GM12892 (cell line): Measurements from ENCODE around the gene RAB27B.

ENCODE experiments used
- DNase-seq: peaks from one replicate; pipeline ENCODE4 v3.0.0; 2011; ENCODE audit not compliant: insufficient read length
- FAIRE-seq: peaks from 2 replicates; lab custom pipeline; 2011; peaks lifted over from hg19 to GRCh38; lab: Jason Lieb, UNC
- POLR2A ChIP-seq: IDR thresholded peaks from 2 replicates; pipeline ENCODE4 v1.6.1; 2011; ENCODE audit warnings: low read depth, low read length, control low read depth
- POLR2AphosphoS5 ChIP-seq: IDR thresholded peaks from 2 replicates; pipeline ENCODE4 v1.6.1; 2011; ENCODE audit warnings: low read depth, low read length, control low read depth
- TAF1 ChIP-seq: IDR thresholded peaks from 2 replicates; pipeline ENCODE4 v1.6.1; 2011; ENCODE audit warnings: low read depth, mild to moderate bottlenecking, control low read depth, low read length, borderline replicate concordance

Gene RAB27B

DNA sequence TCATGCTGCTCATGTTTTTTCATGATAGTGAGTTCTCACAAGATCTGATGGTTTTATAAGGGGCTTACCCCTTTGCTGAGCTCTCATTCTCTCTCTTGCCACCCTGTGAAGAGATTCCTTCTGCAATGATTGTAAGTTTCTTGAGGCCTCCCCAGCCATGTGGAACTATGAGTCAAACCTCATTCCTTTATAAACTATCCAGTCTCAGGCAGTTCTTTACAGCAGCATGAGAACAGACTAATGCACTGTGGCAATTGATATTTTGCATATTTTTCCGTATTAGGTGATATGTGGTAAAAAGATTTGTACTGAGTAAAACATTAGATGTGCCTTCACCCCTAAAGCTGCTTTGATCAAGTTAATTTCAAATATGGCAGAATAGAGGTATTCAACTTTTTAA, 48.8 kb downstream of the RAB27B start:
- FAIRE-seq (no peak), DNase-seq (no peak)
- TF ChIP-seq POLR2AphosphoS5, result no peak
- no peak for TF ChIP-seq TAF1
- TF ChIP-seq POLR2A, result no peak

DNA sequence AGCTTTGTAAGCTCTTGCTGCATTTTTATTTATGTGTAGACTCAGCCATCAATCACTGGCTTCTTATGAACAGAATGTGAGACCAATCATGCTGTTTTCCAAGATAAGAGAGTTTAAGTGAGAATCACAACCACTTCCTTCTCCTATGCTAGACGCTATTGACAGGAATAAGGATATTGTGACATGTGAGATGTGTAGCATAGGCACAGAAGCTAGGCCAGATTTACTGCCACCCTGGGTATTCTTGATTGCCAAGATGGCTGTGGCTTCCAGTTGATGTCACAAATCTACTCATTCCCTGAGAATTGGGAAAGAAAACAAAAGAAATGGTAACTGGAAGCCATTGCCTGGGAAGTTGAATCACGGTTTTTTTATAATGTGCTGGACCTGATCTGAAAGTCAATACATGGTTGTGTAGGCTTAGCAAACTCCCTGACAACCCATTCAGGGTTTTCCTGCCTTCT, 49.9 kb downstream of the RAB27B start:
- FAIRE-seq (no peak), DNase-seq (no peak)
- TF ChIP-seq POLR2A (no peak), POLR2AphosphoS5 (no peak), TAF1 (no peak)

DNA sequence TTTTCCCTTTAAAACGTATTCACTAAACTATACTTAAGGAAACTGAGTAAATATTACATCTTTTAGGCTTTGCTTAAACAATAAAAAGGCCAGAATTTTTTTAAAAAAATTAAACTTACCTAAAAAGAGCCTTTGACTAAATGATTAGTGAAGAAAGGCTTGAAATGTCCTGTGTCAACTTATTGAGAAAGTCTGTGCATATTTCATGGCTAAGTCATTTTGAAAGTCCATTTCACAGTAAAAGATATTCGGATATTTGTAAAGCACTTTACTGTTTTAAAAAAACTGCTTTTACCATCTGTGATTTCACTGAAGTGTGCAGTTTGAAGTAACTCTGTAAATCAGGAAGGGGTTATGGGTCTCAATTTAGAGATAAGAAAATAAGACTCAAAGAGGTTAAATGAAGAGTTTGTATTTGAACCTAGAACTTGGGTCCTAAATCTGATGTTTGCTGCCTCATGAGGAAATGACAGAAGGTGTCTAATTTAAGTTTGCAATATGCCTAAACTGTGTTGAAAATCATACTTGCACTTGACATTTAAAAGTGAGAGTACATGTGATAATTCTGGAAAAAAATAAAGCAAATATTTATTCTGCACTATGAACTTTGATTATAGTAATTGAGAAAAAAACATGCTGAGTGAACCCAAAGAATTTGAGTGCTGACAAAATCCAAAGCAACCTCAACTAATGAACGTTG, 50.5 kb downstream of the RAB27B start:
- no peak for TF ChIP-seq POLR2A
- TF ChIP-seq TAF1, result no peak
- no peak for TF ChIP-seq POLR2AphosphoS5
- DNase-seq (no peak), FAIRE-seq (no peak)

DNA sequence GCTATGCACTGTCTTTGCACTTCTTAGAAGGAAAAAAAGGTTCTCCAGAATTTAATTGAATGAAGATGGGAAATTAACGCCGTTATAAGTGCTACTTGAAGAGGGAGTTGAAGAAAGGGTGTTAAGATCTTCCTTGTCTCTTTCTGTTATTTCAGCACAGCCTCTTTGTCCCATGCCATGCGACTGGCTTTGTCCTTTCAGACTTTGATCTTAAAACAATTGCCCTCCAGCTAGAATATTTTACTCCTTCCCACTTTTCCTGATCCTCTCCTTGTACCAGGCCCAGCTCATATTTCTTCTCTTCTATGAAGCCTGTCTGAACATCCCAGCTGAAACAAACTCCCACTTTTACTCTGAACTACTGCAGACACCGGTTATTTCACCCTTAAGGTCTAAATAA, 51.4 kb downstream of the RAB27B start:
- TF ChIP-seq TAF1, result no peak
- no peak for TF ChIP-seq POLR2A
- DNase-seq, result no peak
- FAIRE-seq, result no peak

DNA sequence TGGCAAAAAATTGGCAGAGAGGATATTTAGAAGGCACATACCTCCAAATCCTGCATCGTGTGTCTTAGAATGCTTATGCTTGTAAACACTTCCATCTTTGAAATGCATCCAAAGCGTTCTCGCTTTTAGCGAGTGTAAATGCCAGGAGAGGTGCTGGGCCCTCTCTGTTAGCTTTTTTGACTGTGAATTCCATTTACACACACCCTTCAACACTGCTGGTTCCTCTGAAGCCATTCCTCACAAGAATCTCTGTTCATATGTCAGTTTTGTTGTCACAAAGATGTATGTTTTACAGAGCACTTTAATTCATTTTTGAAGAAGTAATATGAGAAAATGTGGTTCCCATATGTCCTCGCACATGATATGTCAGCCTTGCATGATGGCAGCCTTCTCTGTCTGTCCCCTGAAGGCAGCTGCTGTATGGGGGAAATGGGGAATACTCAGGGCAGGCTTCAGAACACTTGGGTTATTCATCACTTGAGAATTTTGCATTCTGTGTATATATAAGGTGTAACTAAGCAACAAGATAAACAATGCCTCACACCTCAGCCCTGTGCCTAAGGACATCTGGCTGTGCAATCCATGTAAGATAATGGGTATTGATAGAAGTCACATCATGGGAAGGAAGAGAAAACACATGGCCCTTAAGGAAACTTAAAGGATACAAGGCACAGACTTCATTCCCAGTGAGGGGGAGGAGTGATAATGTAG, 52.3 kb downstream of the RAB27B start:
- no peak for TF ChIP-seq TAF1
- no peak for TF ChIP-seq POLR2A
- no peak for TF ChIP-seq POLR2AphosphoS5
- no peak for DNase-seq
- FAIRE-seq, result no peak

DNA sequence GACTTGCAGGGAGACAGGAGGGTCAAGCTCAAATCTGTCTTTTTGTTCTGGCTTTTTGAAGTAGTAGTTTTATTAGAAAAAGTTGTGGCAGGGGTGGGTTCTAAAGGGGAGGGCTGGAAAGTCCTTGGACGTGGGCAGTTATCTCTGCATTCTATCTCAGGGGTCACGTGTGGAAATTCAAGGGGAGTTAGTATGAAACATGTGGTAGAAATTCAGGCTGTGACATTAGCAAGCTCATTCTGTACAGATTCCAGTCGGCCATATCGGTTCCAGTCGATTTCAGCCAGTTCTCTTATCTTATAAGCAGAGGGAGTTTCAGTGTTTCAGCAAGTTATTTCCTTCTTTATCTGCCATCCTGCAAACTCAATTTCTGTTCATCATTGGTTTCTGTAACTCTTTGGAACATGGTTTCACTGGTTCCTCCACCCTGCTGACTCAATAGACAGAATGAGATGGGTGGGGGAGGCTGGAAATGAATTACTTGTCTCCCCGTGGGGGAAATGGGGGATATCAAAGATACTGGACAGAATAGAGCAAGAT, 53.0 kb downstream of the RAB27B start:
- no peak for DNase-seq
- no peak for TF ChIP-seq TAF1
- no peak for TF ChIP-seq POLR2AphosphoS5
- TF ChIP-seq POLR2A, result no peak
- FAIRE-seq, result no peak

DNA sequence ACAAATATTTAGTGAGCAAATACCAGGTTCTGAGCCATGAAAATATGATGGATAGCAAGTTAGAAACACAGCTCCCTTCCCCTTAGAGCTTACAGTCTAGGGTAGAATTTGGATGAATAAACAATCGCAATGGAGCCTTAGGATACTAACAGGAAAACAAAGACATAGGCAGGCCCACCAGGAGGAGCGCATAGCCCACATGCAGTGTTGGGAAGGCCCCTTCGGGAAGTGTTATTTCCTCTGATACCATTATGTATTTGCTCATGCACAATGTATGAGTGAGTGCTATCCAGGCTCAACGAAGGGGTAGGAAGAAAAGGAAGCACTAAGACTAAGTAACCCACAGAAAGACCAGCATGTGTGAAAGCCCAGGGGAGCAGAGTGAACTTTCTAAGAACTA, 54.0 kb downstream of the RAB27B start:
- FAIRE-seq (no peak), DNase-seq (no peak)
- TF ChIP-seq POLR2A (no peak), POLR2AphosphoS5 (no peak), TAF1 (no peak)

DNA sequence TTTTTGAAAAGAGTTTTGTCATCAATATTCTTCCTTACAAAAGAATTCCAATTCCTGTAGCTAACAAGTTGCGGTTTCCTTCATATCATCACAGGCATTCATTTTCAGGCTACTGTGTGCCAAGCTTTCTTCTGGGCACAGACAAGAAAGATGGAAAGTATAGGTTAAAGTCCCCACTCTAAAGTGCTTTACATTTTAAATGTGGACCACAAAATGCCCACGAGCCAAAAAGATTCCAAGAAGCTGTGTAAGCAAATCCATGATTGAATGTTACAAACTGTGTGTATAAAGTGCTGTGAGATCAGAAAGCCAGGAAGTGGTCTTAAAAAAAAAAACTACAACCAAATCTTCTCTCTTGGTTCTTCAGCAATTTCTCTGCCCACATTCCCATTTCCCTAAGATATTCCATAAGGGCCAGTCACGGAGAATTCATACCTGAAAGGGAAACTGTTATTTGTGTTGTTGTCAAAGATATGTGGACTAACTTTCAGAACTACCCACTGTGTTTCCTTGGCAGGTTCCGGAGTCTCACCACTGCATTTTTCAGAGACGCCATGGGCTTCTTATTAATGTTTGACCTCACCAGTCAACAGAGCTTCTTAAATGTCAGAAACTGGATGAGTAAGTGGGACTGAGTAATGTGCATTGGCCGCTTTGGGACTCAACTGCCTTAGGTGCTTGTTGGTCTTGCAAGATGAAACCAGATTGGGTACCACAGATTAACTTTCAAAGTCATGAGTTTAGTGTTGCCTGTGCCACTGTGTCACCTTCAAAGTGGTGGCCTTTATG, 55.7 kb downstream of the RAB27B start:
- TF ChIP-seq POLR2A, result no peak
- no peak for TF ChIP-seq POLR2AphosphoS5
- no peak for TF ChIP-seq TAF1
- FAIRE-seq (no peak), DNase-seq (no peak)

DNA sequence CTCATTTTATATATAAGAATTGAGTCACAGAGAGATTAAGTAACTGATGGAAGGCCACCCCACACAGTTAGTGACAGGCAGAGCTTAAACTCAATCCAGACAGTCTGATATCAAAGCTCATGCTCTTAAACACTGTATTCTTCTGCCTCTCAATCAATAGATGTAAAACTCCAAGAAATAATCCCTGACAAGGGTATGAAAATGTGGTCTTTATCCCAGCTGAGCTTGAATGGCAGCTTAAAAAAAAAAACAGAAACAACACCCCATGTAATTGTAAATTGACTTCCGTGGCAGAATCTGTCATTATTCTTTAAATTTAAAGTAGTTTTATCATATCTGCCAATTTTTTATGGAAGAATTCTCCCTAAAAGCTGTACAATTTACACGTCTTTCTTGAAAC, 60.1 kb downstream of the RAB27B start:
- no peak for FAIRE-seq
- no peak for DNase-seq
- TF ChIP-seq TAF1 (no peak), POLR2A (no peak), POLR2AphosphoS5 (no peak)

DNA sequence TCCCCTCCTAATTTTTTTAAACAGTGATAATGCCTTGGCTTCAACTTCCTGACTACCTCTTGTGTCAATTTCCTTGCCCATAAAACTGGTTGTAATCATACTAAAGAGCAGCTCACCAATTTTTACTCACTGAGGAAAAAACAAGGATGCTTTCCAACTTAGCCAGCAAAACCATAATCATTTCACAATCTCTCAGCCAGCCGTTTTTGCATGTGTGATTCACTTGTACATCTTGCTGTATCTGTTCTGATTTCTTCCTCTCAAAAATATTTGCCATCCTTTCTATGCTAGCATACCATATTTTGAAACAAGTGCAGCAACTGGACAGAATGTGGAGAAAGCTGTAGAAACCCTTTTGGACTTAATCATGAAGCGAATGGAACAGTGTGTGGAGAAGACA, 60.7 kb downstream of the RAB27B start:
- no peak for FAIRE-seq
- TF ChIP-seq TAF1, result no peak
- no peak for TF ChIP-seq POLR2A
- TF ChIP-seq POLR2AphosphoS5, result no peak
- DNase-seq, result no peak

DNA sequence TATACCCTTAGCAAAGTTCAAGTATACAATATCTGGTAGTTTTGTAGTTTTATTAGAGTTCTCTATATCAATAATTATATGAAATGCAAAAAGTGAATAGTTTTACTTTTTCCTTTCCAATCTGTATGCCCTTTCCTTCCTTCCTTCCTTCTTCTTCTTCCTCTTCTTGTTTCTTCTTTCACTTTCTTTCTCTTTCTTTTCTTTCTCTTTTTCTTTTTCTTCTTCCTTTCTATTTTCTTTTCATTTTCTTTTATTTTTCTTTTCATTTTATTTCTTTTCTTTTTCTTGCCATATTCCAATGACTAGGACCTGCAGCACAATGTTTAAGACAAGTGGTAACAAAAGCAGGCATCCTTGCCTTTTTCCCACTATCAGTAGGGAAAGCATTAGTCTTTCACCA, 71.2 kb downstream of the RAB27B start:
- TF ChIP-seq POLR2AphosphoS5 (no peak), TAF1 (no peak), POLR2A (no peak)
- DNase-seq (no peak), FAIRE-seq (no peak)

DNA sequence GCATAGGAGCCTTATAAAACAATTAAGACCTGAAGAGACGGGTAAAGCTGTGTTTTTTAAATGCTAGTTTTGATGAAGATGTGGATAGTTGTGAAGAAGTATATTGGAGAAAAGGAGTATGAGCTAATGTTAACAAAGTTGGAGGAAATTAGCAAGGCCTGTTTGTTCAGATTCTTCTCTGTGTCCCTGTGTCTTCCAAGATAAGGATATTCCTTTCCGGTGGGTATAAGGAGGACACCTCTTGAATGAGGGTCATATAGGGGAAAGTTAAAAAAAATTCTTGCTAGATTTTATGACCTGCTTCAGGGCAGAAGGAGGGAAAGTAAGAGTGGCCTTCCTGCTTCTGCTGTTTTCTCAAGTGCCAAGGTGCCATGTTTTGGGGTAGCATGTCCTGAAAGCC, 72.0 kb downstream of the RAB27B start:
- FAIRE-seq (no peak), DNase-seq (no peak)
- TF ChIP-seq POLR2AphosphoS5 (no peak), TAF1 (no peak), POLR2A (no peak)
